8988T (cell line): ENCODE measurements around the gene KLHDC9.
"Not testable (repeated sequence)": the region's sequence is repeated elsewhere in the genome, so short reads cannot be mapped to it uniquely, and the experiment has no call there.

Source experiments
- DNase-seq: peaks from one replicate; pipeline ENCODE4 v3.0.0; 2011

Gene KLHDC9

DNA sequence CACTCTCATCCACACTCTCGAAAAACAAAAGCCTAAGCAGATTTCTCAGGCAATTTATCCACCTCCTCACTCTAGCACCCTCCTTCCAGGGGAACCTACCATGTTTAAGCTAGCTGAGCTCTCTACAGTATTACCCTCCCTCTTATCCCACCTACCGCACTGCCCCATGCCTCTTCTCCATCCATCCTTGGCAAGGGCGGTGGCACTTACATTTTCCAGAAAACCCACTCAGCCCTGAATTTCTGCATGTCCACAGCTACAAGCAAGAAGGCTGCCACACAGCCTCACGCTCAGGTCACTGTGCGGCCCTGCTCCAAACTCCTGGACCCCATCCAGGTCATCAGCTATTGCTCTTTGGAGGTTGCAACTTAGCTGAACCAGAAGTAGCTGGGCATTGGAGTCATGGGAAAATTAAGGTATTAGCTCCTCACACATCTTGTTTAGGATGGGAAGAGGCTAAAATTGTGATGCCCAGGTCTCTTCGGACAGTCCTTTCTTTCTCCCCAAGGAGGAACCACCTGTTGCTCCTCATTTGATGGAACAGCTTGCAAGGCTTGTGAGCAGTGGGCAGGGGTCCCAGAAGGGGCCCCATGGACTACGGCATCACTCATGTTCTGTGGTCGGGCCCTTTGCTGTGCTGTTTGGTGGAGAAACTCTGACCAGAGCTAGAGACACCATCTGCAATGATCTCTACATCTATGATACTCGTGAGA, 1.1 kb downstream of the KLHDC9 start:
- DNase-seq, result no peak

GRCh38 chr1:161100556-161100955, 2.4 kb downstream of the KLHDC9 start:
- no peak for DNase-seq

DNA sequence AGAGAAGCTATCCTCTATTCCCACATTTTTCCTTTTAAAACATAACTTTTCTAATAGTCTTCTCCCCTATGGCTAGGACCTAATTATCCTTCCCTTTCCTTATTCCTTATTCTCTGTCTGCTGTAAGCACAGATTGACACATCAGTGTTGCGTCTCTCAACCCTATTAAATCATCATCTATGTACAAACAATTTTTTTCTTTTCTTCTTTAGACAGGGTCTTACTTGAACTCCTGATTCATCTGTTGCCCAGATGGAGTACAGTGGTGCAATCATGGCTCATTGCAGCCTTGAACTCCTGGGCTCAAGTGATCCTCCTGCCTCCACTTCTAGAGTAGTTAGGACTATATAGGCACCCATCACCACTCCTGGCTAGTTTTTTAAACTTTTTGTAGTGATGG, 8.3 kb downstream of the KLHDC9 start:
- DNase-seq, result no peak

GRCh38 chr1:161111117-161111516, 13.0 kb downstream of the KLHDC9 start:
- DNase-seq, result no peak

DNA sequence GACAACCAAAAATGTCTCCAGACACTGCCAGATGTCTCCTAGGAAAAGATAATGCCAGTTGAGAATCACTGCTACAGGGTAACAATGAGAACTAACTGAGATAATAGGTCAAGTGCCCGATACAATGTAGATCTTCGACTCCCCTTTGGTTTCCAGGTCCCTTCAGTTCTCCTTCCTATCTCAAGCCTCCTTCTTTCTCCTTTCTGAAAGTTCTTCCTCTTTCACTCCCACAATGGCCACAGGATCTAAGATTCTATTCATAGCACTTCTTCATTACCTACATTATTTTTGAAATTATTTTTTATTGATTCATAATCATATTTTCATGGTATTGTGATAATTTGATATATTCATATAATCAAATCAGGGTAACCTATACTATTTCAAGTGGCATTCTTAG, 13.4 kb downstream of the KLHDC9 start:
- no peak for DNase-seq

GRCh38 chr1:161113915-161114314, 15.8 kb downstream of the KLHDC9 start:
- no peak for DNase-seq

GRCh38 chr1:161114556-161114955, 16.4 kb downstream of the KLHDC9 start:
- no peak for DNase-seq

- no peak for DNase-seq
These were observed 17.1 kb downstream of the KLHDC9 start for GRCh38 chr1:161115132-161115711.

- not testable (repeated sequence) for DNase-seq
These were observed 17.8 kb downstream of the KLHDC9 start for GRCh38 chr1:161115961-161116360.

DNA sequence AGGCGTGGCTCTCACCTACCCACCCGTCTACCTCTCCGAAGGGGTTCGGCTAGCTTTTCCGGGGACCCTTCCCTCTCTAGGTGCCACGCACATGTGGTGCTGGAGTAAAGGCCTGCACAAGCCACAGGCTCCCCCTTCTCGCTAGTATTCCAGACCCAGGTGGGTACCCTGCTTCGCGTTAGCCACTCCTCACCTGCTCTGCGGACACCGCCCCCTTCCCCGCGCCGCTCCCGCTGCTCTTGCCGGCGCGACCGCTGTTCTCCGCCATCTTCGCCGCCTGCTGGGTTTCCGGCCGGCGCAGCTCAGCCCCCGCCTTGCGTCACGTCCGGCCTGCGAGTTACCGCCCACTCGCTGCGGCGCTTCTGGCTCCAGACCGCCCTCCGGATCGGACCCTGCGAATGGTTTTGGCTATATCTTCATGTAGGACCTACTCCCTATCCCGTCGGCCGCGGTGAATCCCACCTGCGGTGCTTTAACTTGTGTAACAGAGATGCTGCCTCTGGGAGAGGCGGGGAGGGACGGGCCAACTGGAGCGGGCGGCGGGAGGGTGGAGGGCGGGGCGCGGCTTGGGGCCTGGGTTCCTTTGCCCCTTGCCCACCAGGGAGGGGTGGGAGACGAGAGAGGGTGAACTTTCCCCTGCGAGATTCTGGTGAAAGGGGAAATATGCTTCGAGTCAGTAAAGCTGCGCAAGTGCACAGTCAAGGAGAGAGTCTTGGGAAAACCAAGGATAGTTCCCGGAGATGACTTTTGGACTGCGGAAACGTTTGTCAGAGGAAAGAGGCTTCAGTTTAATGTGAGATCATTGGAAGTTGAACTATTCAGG, 19.8 kb downstream of the KLHDC9 start, which contains the start of the genes NIT1 and PFDN2:
NIT1 (plus strand) TSS at position 347 of the 823 bp plus-strand sequence; CDS start at position 419, 72 bp downstream.
PFDN2 (minus strand) TSS at position 279 of the 823 bp plus-strand sequence; CDS start at position 268, 11 bp downstream.
- DNase-seq, result peak; percentile 63

DNA sequence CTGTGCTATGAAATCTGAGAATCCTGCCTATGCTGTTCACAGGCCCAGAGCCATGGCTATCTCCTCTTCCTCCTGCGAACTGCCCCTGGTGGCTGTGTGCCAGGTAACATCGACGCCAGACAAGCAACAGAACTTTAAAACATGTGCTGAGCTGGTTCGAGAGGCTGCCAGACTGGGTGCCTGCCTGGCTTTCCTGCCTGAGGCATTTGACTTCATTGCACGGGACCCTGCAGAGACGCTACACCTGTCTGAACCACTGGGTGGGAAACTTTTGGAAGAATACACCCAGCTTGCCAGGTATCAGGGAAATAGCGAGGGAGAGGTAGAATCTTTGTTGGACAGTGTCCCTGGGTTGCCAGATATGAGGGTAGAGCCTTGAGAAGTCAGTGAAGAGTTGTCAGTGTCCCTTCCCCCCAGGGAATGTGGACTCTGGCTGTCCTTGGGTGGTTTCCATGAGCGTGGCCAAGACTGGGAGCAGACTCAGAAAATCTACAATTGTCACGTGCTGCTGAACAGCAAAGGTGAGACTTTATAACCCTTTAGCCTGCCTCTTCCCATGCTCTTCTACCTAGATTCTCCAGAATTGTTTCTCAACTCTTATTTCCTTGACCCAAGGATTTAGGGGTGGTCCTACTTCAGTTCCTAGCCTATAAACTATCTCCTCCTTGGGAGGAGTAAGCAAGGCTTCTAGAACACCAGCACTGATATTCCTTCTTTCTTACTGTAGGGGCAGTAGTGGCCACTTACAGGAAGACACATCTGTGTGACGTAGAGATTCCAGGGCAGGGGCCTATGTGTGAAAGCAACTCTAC, 21.1 kb downstream of the KLHDC9 start:
- peak; percentile 46 for DNase-seq

- no peak for DNase-seq
These were observed 23.0 kb downstream of the KLHDC9 start for GRCh38 chr1:161121042-161121650.

GRCh38 chr1:161121834-161122233, 23.7 kb downstream of the KLHDC9 start:
- no peak for DNase-seq

DNA sequence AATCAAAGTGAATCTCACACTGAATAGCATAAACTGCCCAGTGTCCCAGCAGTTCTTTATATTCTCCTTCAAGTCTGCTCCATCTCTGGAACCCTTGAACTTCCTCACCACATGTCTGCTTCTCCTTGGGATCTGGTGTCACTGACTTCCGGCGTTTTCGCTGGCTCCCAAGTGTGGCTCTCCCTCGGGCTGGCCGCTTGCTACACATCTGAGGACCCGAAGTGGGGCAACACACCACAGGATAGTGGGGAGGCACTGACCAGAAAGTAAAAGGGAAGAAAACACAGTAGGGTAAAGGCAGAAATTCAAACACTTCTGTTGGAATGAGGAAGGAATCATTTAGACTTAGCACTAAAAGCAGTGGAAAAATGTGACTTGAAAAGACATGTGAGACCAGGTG, 24.8 kb downstream of the KLHDC9 start:
- no peak for DNase-seq

DNA sequence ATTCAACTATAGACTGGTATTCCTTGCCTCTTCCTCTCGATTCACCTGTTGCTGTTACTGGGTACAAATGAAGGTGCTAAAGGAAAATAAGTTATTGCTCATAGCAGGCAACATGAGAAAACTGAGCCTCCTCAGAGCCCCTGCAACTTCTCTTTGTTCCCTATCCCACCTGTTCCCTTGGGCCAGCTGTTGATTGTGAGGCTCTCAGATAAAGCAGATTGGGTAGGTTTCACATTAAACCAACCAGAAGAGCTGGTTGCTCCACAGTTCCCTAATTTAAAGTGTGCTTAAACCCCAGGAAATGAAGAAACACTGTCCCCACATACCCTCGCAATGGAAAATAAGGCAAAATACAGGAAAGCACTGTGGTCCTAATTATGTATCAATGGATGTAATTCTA, 29.5 kb downstream of the KLHDC9 start:
- no peak for DNase-seq

GRCh38 chr1:161128591-161129420, 30.6 kb downstream of the KLHDC9 start:
- no peak for DNase-seq

- no peak for DNase-seq
These were observed 32.1 kb downstream of the KLHDC9 start for GRCh38 chr1:161130266-161130665.

- no peak for DNase-seq
These were observed 33.6 kb downstream of the KLHDC9 start for GRCh38 chr1:161131523-161132409.

DNA sequence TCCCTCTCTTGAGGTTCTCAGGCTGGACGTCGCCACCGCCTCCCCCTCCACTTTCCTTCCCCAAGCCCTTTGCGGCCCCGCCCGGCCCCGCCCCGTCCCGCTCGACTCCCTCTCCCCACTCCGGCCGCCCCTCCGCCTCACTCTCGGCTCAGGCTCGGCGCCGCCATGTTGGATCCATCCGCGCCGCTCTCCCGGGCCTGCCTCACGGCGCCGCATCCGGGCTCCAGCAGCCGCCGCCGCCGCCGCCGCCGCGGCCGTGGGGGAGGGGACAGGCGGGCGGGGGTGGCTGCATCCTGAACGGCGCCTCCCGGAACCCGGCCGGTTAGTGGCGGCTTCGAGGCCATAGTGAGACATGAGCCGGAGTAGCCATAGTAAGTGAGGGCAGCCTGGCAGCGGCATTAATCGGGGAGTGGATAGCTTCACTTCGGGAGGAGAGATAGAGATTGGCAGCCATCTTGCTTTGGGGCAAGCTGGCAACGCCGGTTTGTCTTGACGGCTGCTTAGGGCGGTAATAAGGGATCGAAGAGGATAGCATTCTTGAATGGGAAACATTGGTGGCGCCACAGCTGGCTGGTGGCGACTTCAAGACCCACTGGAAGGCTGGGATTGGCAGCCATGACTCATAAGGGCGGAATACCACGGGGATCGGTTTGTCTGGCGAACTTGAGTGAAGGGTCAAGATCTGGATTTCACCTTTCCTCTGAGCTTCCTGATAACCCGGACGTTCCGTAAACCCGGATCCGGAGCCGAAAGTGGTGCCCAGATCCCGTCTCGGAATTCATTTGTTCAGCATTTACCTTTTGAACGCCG, 34.5 kb downstream of the KLHDC9 start, which contains the start of gene DEDD:
DEDD (minus strand) TSS at position 258 of the 810 bp plus-strand sequence. CDS start 8,205 bp downstream, outside the sequence.
- peak; percentile 73 for DNase-seq
